Measurements from ENCODE around the gene EYS.

EYS gene

DNA sequence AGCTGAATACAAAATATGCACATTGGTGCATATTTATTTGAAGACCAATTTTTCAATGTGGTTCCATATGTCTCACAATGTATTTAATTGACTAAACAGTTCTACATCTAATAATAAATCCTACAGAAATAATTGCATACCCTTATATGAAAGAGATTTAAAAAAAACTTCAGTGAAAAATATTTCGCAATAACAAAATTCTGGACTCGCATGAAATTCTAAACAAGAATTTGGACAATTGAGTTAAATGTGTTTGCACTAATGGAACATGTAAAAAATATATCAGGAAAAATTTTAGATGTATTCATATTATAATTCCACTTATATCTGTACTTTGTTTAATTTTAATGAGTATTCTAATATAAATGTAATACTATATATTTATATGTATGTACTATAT lies 1003.1 kb downstream of the EYS start:
- no peak for DNase-seq

DNA sequence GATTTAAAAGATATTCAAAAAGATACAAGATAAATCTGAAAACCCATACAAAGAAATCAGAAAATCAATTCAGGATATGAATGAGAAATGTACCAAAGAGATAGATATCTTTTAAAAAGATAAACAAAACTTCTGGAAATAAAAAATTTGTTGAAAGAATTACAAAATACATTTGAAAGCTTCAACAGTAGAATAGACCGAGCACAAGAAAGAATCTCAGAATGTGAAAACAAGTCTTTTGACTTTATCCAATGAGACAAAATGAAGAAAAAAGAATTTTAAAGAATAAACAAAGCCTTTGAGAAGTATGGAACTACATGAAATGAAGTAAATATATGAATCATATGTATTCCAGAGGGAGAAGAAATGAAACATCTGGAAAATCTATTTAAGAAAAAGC lies 1011.0 kb downstream of the EYS start:
- no peak for DNase-seq

DNA sequence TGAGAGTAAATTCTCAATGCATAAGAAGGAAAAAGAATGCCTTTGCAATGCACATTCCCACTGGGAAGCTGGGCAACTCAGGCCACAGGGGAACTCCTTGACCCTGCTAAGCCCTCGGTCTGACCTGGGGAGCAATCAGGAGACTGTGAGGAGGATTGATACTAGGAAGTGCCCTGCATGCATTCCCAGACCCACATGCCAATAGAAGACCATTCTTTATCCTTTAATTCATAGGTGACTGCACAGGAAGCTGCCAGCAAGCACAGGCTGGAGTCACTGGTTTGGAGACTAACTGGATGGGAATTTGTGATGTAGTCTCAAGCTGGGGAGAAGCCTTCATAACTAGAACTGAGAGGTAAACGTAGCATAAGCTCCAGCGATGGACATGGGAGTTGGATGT lies 1012.7 kb downstream of the EYS start:
- DNase-seq = no peak

DNA sequence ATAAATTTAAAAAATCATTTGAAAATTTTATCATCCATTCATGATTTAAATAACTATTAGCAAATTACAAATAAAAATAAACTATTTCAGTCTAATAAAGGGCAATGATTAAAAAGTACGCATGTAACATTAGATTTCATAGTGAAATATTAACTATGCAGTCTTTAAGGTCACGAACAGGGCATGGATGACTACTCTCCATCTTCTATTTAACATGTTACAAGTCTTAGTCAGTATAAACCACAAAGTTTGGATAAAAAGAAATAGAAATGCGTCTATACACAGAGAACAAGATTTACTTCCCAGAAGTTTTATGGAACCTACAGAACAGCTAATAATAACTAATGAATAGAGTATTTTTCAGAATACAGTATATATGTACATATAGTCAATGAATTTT lies 1016.0 kb downstream of the EYS start:
- no peak for DNase-seq

DNA sequence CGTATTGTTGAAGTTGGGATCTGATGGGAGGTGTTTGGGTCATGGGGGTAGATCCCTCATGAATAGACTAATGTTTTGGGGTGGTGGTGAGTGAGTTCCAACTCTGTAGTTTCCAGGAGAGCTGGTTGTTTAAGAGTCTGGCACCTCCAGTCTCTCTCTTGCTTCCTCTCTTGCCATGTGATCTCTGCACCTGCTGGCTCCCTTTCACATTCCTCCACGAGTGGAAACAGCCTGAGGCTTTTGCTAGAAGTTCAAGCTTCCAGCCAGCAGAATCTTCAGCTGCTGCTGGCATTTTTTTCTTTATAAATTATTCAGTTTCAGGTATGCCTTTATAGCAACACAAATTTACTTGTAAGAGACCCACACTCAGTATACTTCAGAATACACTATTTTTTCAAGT lies 1021.6 kb downstream of the EYS start:
- no peak for DNase-seq

DNA sequence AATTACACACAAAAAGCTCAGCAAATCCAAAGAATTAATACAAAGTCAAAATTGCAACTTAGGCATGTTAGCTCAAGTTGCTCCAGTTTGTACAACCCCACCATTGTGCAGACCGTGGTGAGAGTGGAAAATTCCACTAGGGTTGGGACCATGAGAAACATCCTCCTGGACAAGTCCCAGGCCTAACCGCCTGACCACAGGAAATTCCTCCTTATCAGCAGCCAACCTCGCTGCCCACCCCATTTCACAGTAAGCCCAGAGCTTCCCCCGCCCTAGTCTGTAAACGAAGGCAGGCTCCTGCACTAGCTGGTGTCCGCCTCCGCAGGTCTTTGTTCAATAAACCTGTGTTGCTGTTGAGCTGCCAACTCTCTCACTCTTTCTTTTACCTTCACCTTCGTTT lies 1023.3 kb downstream of the EYS start:
- no peak for DNase-seq

DNA sequence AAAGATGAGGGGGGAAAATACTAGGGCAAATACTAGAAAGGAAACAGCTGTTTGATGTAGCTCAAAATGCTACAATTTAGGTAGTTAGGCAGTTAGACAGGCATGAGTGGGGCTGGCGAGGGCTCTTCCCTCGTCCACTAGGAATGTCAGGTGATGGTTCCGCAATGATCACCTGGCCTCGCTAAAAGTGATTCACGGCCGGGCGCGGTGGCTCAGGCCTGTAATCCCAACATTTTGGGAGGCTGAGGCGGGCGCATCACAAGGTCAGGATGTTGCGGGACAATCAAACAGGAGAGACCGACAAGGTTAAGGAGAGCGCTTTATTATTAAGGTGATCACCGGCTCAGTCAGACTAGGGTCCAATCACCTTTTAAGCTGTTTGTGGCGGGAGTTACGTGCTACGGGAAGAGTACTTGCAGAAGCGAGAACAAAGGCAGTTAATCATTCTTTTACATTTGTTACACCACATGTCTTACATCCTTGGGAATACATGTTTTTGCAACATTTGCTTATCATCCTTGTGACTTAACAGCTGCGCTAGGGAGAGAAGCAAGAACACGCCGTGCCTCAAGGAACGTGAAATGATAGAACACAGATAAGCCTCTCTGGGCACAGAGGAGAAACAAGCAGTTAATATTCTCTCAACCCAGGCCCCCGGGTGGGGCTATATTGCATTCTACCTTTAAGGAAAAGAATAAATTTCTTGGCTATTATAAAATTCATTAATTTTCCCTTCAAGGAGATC lies 1025.4 kb downstream of the EYS start:
- no peak for DNase-seq

DNA sequence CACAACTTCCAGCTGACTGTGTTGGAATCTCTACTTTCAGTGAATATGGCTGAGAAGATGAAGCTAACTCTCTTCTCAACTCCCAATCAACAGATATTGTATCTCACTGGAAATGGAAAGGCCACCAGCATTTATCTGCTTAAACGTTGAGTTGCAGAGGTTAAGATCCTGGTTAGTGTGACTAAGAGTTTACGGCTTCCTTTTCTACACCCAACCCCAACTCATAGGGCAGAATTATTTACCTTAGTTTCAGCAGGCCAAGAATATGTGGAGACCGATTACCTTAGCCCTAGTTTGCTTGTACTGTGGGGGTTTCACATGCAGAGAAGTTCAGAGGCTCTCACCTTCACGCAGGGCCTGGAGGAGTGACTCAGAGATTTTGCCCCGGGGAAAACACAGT lies 1026.6 kb downstream of the EYS start:
- no peak for DNase-seq

DNA sequence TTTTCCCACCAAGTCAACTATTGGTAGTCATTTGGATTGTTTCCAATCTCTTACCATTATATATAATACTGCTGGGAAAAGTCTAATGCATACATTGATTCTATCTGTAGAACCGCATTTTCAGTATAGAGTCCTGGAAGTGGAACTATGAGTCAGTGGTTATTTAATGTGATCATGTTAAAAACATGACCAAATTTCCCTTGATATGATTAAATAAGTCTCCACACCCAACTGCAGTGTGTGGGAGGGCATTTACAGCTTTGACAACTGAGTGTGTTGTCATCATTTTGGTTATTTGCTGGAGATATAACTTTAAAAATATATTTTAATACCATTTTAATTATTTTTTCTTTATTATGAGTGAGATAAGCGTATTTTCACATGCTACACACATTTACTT lies 1027.6 kb downstream of the EYS start:
- no peak for DNase-seq

DNA sequence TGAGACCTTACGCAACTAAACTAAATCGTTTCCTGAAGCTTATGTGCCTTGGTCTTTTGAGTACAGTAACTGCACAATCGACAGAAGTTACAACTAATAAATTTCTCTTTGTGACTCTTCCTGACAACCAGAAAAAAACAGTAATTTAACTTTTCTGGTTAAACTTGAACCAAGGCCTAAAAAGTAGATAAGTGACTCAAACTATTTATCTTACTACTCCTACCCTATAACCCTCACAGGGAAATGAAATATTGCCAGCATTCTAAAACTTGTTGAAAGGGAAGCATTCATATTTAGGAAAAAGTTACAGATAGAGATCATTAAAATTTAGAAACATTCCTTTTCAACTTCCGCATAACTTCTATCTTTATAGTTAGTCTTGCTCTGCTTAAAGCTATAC lies 1034.4 kb downstream of the EYS start:
- no peak for DNase-seq

DNA sequence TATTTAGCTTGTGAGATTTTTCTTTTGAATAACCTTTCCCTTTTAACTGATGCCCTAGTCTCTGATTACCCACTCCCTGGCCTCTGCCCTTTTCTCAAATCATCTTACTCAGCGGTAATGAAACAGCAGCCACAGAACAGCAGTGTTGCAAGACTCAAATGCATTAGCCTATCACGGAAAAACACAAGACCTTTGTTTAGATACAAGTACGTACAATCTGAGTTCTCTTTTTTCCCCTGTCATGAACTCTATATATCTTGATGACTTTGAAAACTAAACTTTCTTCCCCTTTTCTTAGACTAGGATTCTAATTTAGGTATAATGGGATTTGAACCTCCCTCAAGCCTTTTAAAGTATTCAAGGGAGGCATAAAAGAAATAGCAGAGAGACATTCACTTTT lies 1034.9 kb downstream of the EYS start:
- no peak for DNase-seq

DNA sequence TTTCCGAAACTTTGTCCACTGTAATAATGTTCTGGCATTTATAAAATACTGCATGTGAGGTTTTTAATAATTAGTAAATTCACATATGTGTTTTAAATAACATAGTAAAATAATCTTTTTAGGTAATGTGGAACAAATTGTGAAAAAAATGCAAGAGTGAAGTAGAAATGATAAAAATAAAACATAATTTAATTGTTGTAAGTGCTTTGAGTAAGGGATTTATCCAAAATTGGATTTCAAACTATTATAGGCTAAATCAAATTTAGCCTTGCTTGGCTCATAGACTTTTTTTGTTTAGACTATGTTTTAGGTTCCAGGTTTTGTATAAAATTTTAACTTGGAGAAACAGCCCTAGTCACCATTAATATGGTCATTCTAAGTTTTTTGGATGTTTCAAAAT lies 1041.9 kb downstream of the EYS start:
- no peak for DNase-seq

DNA sequence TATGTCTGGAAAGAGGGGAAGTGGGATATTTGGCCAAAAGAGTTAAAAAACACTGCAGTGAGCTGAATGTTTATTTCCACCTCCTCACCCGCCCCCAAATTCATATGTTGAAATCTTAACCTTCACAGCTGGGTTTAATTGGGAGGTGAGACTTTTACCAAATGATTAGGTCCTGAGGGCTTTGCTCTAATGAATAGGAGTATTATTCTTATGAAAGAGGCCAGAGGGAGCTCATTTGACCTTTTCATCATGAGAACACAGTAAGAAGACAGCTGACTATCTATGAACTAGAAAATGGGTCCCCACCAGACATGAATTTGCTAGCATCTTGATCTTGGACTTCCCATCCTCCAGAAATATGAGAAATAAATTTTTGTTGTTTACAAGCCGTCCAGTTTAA lies 1042.5 kb downstream of the EYS start:
- no peak for DNase-seq

DNA sequence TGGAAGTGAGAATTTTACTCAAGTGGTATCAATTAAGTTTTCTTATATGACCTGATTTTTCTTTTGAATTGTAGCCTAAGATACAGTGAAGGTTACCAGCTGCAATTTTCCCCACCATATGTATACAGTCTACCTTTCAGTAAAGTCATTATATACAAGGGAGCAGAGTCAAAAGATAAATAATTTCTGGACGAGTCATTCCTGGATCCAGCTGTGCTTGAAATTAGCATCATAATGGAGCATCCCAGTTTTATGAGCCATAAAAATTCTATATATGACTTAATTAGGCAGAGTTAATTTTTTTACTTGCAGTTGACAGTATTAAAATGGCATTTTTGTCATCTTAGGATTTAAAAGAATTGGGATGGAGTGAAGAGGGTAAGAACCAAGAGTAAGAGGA lies 1063.0 kb downstream of the EYS start:
- DNase-seq = no peak

DNA sequence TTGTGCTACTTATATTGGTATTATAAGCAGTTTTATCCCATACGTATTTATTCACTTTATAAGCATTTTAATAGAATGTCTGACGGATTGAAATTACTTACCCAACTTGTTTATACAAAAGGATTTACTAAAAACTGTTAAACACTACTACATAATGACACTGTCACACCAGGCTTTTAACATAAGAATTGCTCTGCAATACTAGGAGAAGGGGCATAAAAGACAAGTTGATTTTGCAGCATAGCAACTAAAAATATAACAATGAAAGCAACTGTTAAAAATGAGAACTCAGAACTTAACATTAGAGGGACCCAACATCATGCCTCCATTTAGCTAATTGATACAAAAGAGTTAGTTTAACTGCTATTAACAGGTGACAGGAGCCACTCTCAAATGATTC lies 1076.1 kb downstream of the EYS start:
- DNase-seq = no peak

DNA sequence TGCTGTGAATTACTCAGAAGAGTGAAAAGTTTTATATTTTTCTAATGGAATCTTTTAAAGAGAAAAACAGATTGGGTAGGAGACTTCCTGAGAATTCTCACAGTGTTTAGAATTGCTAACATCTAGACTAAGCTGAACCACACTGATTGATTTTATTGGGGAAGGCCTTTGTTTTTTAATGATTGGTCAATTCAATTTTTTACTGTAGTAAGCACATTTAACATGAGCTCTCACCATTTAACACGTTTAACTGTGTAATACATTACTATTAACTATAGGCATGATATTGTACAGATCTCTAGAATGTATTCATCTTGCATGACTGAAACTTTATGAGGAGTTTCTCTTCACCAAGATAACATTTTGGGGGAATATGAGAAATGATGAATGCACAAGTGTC lies 1084.1 kb downstream of the EYS start:
- DNase-seq = no peak

DNA sequence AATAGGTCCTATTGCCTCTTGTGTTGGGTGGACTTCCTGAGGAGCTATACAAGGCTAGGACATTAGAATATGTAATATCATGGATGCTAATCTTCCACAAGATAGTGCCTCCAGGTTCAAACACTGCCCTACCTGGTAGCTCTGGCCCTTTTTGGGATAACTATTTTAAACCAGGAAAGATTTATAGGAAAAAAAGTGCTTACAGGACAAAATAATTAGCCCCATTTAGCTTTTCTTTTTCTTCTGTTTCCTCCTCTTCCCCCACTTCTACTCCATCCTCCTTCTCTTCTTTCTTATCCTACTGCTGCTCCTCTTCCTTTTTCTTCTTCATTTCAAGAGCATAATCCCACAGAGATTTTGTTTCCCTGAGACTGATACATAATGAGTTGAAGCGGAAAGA lies 1104.0 kb downstream of the EYS start:
- no peak for DNase-seq

DNA sequence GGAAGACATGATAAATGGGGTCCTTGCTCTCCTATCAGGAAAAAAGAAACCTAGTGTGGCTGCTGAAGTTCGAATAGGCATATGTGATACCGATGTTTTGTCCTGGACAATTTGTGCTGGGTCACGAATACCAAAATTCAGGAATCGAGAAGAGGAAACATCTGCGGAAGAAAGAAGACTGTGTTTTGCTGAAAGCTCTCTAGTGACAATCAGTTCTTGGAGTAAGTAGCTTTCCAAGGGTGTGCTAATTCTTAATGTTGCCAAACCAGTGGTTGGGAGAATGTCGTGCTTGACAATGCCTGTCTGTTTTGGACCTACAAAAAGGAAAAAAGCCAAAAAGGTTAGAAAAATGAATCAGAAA lies 1115.4 kb downstream of the EYS start:
- no peak for DNase-seq

DNA sequence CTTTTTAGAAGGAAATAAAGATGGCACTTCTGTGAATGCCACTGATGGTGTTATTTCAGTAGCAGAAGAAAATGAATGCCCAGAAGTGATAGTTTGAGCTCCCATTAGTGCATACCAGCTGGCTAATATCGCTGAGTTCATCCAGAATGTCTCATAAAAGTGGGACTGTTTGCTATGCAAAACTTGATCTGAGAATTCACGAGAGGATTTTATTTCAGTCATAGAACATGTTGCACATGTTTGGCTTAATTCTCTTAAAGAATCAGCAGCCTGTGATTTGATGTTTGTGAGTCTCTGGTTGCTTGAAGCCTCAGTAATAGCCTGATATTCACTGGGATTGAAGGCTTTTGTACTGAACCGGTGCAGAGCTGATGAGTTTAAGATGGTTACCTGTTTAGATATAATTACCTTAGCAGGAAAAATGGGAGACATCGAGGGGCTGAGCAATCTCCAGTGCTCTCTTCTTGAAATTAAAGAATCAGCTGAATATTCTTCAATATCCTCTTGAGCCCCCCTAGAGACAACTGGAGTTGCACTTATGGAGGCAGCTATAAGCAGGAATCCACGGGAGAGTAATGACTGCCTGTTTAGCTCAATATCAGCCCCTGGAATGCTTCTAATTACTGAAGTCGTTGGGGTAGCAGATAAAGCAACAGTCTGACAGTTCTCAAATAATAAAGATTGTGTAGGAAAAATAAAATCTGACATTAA lies 1115.9 kb downstream of the EYS start:
- no peak for DNase-seq

DNA sequence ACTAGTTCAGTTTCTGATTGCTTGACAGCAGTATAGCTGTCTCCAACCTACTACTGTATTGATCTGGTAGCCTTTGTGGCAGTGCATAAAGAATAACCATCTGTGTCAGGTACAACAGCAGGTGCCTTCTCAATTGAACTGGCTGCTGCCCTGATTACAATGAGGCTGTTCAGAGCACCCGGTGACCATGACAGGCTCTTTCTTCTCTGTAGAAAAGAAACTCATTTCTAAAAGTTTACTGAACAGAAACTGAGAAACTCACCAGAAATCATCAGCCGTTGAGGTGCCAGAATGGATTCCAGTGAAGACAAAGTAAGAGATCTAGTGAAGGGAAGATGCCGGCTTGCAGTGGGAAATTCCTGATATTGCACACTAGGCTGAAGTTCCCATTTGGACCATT lies 1117.1 kb downstream of the EYS start:
- no peak for DNase-seq

DNA sequence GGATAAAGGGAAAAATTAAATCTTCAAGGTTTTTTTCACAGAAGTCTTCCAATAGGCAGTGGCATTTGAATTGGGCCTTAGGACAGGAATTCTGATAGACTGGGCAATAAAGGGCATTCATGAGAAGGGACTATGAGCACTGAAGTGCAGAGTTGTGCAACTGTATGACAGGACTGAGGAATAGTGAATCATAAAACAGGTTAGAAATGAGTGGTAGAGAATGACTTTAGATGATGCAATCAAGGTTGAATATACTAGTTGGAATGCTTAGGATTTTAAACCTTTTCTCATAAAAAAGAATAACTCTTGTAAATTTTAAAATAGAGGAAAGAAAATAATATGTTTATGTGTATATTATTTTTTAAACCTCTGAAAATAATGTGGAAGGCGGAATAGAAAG lies 1126.7 kb downstream of the EYS start:
- no peak for DNase-seq

DNA sequence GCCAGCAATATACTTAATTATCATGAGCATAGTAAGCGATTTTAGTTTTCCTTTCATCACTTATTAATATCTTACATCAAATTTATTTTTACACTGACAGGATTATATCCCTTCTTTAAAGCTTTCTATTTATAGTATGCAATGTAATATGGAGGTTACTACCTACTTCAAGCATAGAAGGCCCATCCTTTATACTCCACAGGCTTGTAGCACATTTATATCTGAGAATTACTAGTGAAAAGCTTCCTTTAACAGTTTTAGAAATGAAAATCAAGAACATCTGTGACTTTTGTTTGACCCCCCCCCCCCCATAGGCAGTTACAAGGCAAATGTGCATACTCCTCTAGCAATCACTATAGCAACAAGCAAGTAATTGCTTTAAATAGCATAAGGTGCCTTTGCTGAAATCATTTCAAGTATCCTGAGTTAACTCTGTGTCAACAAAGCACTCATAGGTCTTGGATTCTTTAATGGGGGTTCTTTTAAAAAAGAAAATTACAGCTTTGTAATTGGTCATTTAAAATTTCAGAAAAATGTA lies 1153.7 kb downstream of the EYS start:
- no peak for DNase-seq

DNA sequence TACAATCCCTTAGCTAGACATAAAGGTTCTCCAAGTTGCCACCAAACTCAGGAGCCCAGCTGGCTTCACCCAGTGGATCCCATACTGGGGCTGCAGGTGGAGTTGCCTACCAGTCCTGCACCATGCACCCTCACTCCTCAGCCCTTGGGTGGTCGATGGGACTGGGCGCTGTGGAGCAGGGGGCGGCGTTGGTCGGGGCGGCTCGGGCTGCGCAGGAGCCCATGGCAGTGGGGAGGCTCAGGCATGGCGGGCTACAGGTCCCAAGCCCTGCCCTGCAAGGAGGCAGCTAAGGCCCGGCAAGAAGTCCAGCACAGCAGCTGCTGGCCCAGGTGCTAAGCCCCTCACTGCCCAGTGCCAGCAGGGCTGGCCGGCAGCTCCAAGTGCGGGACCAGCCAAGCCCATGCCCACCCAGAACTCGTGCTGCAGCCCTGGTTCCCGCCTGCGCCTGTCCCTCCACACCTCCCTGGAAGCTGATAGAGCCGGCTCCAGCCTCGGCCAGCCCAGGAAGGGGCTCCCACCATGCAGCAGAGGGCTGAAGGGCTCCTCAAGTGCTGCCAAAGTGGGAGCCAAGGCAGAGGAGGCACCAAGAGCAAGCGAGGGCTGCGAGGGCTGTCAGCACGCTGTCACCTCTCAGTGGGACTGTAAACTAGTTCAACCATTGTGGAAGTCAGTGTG lies 1159.3 kb downstream of the EYS start:
- DNase-seq = no peak

DNA sequence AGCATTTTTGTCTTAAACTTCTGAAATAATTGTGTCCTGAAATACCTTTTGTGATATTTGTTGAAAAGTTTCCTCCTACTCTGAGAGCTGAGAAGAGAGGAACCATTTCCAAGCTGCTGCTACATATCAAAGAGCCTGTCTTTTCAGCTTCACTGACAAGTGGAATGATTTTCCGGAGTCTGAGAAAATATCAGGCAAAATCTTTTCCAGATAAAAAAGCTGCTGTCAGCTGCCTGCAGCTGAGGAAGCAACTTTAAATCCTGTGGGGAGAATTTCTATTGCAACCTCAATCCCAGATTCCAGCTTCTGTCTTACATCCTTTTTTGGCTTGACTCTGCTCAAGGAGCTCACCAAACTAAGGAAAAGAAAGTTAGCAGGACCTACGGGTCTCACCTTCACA lies 1167.1 kb downstream of the EYS start:
- no peak for DNase-seq
